ENCODE measurements around the gene RTN4RL2. TPM values are rescaled to one million over a fixed set of nuclear protein-coding genes. Genes with fewer than 3 reads are reported as not detected.
A peak's percentile ranks its signal among the peaks of the same experiment; 100 is the strongest.

Gene RTN4RL2
- total RNA-seq, 4 donors from 2014 or later: 0.12 to 2.3 (median 0.27) TPM; not detected in 1

DNA sequence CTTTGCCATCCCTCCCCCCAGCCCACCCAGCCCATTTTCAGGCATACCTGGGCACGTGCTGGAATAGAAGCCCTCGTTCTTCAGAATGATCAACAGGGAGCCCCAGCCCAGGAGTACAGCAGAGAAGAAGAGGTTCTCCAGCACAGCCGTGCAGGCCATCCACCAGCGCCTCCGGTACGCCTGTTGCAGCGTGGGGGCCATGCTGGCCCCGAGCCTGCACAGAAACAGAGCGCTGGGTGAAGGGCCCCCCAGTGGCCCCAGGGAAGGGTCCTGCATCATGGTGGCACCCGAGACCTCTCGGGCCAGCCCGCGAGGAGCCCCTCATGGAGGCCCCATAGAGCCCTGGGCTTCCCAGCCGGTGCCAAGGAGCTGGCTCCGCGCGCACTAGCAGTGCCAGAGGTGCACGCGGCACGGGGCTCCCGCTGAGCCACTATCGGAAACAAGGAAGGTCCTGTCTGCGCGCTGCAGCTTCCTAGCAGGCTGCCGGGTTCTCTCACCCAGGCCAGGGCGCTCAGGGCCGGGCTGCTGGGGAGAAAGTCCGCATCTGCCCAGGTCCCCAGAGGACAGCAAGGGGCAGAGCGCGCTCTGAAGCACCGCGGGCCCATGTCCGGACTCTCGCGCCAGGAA is 53.7 kb downstream of the RTN4RL2 start:
- ATAC-seq: peak; percentile 55
- H3K27me3 ChIP-seq: no peaks in the 10 kb centered on the region
- TF ChIP-seq POLR2A (IDR thresholded peaks at IDR 0.05) (no peak), POLR2AphosphoS5 (IDR thresholded peaks at IDR 0.05) (no peak), EP300 (IDR thresholded peaks at IDR 0.05) (no peak)
- TF ChIP-seq, protein P1, sequence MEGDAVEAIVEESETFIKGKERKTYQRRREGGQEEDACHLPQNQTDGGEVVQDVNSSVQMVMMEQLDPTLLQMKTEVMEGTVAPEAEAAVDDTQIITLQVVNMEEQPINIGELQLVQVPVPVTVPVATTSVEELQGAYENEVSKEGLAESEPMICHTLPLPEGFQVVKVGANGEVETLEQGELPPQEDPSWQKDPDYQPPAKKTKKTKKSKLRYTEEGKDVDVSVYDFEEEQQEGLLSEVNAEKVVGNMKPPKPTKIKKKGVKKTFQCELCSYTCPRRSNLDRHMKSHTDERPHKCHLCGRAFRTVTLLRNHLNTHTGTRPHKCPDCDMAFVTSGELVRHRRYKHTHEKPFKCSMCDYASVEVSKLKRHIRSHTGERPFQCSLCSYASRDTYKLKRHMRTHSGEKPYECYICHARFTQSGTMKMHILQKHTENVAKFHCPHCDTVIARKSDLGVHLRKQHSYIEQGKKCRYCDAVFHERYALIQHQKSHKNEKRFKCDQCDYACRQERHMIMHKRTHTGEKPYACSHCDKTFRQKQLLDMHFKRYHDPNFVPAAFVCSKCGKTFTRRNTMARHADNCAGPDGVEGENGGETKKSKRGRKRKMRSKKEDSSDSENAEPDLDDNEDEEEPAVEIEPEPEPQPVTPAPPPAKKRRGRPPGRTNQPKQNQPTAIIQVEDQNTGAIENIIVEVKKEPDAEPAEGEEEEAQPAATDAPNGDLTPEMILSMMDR (IDR thresholded peaks at IDR 0.05): no peak
- H3K9me3 ChIP-seq: no peaks in the 10 kb centered on the region
- peaks cover 0 to 8% of the 10 kb centered on the region in 2 donors for H3K36me3 ChIP-seq
- no CpG with 5 or more reads among the region's 35 CpGs for WGBS, 2 donors (ENCODE audit: low coverage in 1 of 2)
- H3K4me3 ChIP-seq: peak overlapping the region; percentile 85 to 98
- peaks cover 0 to 29% (median 4%) of the 10 kb centered on the region in 3 donors for H3K4me1 ChIP-seq
- peak overlapping the region; percentile 7 to 84 (median 80) for H3K27ac ChIP-seq

DNA sequence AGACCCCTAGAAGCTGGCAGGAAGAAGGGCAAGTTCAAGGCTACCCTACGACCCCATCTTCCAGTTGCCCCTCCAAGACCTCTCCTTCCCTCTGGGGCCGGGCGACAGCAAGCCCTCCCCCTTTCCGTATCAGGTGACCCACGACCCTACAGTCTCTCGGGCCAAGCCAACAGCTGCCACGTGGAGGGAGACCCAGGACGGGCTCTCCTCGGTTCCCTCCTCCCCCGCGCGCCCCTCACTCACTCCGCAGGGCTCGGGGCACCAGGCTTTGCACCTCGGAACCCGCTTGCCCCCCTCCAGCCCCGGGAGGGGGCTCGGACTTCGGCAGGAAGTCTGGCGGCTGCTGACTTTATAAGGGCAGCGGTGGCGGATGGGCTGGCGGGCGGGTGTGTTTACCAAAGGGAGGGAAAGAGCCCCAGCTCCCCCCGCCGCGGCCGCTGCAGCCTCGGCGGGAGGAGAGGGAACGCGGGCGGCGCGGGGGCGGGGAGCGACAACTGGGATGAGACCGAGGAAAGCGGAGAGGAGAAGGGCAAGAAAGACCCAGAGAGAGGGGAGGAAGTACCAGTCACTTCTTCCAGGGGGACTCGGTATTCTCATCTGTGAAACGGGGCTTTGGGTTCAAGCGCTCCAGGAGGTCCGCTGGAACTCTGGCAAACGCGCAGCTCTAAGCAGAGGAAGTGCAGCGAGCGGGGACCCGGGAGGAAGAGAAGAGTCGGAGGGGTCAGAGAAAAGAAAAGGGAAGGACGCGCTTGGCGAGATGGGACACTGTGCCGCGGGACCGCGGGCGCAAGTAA is 54.4 kb downstream of the RTN4RL2 start:
- peak; percentile 72 for ATAC-seq
- Histone ChIP-seq H3K9me3 (no peaks in the 10 kb centered on the region), H3K36me3 (peaks cover 0 to 8% of the 10 kb centered on the region in 2 donors), H3K27me3 (no peaks in the 10 kb centered on the region), H3K4me1 (peaks cover 0 to 29% (median 4%) of the 10 kb centered on the region in 3 donors), H3K4me3 (peak overlapping the region; percentile 85 to 98), H3K27ac (peak overlapping the region; percentile 34 to 84 (median 80))
- TF ChIP-seq POLR2AphosphoS5 (IDR thresholded peaks at IDR 0.05) (no peak), EP300 (IDR thresholded peaks at IDR 0.05) (no peak), POLR2A (IDR thresholded peaks at IDR 0.05) (no peak)
- TF ChIP-seq, protein P1 (IDR thresholded peaks at IDR 0.05): no peak
- WGBS, 2 donors (ENCODE audit: low coverage in 1 of 2): 1% methylated on average over 22 to 33 of the region's 57 CpGs

DNA sequence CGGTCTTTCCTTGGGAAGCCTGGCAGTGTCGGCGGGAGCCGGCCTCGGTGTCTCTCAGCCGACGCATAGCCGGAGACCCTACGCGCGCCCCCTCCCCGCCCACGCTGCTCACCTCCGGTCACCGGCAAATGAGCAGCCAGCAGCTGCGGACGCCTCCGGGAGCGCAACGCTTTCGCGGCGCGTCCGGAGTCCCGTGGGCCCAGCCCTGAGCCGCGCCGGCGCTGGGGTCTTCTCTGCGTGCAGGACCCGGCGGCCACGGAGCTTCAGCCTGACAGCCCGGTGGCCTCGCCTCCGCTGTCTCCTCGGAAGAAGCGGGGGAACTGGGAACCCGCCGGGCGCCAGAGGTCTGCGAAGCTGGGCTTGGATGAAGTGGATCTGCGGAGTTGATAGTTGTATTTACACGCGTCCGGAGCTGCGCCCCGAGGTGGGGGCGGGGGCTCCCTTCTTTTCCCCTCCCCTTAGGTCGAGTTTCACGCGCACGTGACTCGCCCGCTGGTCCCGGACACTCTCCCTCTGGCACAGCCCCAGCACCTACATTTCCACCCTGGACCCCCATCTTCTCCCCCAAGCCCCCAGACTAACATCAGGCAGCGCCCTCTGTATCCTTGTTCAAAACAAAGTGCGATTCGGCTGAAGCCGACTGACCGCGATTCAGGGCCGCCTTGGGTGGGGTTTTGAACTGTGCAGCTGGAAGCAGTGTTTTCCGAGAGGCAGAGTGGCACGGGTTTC is 55.2 kb downstream of the RTN4RL2 start, which contains the start of gene SLC43A1:
SLC43A1 (minus strand) TSS at position 371 of the 729 bp plus-strand sequence. CDS start 1,591 bp downstream, outside the sequence.
- peaks cover 0 to 29% (median 4%) of the 10 kb centered on the region in 3 donors for H3K4me1 ChIP-seq
- peak; percentile 78 for ATAC-seq
- TF ChIP-seq POLR2A (IDR thresholded peaks at IDR 0.05): peak; percentile 32 to 49
- TF ChIP-seq, protein P1 (IDR thresholded peaks at IDR 0.05): peak in 1 of 4 experiments; percentile 5
- TF ChIP-seq EP300 (IDR thresholded peaks at IDR 0.05): no peak
- TF ChIP-seq POLR2AphosphoS5 (IDR thresholded peaks at IDR 0.05): peak; percentile 9
- H3K9me3 ChIP-seq: no peaks in the 10 kb centered on the region
- H3K4me3 ChIP-seq: peak within 1 kb of the TSS; percentile 85 to 98
- 0% methylated on average over 3 to 16 of the region's 66 CpGs for WGBS, 2 donors (ENCODE audit: low coverage in 1 of 2)
- H3K27me3 ChIP-seq: no peaks in the 10 kb centered on the region
- H3K36me3 ChIP-seq: peaks cover 0 to 8% of the 10 kb centered on the region in 2 donors
- peak within 1 kb of the TSS; percentile 34 to 84 (median 80) for H3K27ac ChIP-seq

DNA sequence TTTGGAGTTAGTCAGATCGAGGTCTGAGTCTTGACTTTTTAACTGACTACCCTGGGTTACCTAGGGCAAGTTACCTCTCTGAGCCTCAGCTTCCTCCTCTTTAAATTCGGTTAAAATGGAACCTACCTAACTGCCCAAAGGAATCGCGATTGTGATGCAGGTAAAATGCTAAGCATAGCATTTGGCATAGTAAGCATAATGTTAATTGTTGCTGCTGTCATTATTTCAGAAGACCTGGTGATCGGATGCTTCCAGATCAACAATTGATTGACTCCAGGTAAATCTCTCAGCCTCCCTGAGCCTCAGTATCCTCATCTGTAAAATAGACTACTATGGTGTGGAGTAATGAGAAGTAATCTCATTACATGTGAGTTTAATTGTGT is 55.7 kb downstream of the RTN4RL2 start:
- Histone ChIP-seq H3K27ac (peak overlapping the region in 3 of 4 donors; percentile 80 to 84 (median 81)), H3K36me3 (peaks cover 0 to 8% of the 10 kb centered on the region in 2 donors), H3K27me3 (no peaks in the 10 kb centered on the region), H3K9me3 (no peaks in the 10 kb centered on the region), H3K4me3 (peak overlapping the region; percentile 85 to 98), H3K4me1 (peaks cover 0 to 29% (median 4%) of the 10 kb centered on the region in 3 donors)
- TF ChIP-seq POLR2AphosphoS5 (IDR thresholded peaks at IDR 0.05): no peak
- no peak for TF ChIP-seq EP300 (IDR thresholded peaks at IDR 0.05)
- ATAC-seq: no peak
- 16 to 37% methylated on average over 2 to 5 of the region's 5 CpGs for WGBS, 2 donors (ENCODE audit: low coverage in 1 of 2)

DNA sequence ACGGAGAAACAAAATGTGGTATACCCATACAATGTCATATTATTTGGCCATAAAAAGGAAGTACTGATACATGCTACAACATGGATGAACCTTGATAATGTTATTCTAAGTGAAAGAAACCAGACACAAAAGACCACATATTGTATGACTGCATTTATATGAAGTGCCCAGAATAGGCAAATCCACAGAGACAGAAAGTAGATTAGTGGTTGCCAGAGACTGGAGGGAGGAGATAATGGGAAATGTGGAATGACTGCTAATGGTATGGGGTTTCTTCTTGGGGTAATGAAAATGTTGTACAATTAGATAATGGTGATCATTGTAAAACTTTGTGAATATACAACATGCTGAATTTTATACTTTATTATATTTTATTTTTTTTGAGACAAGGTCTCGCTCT is 60.8 kb downstream of the RTN4RL2 start:
- Histone ChIP-seq H3K27me3 (no peaks in the 10 kb centered on the region), H3K4me3 (no peak overlapping the region), H3K36me3 (no peaks in the 10 kb centered on the region), H3K4me1 (peaks cover 0 to 4% (median 1%) of the 10 kb centered on the region in 3 donors), H3K9me3 (no peaks in the 10 kb centered on the region), H3K27ac (no peak overlapping the region)
- 85 to 94% methylated on average over 2 of the region's 2 CpGs for WGBS, 2 donors (ENCODE audit: low coverage in 1 of 2)
- no peak for ATAC-seq
- TF ChIP-seq, protein P1 (IDR thresholded peaks at IDR 0.05): no peak
- TF ChIP-seq EP300 (IDR thresholded peaks at IDR 0.05) (no peak), POLR2A (IDR thresholded peaks at IDR 0.05) (no peak), POLR2AphosphoS5 (IDR thresholded peaks at IDR 0.05) (no peak)

Data from gastroesophageal sphincter (tissue), 4 donors.